Gastrocnemius medialis (tissue), 4 donors: ENCODE data around the gene FASTKD3.

Experiments
- POLR2A ChIP-seq, 2 donors: fragments of 450-650 bp; IDR thresholded peaks; one replicate each; pipeline ENCODE4 v1.6.1; 2017; ENCODE audit warnings: antibody characterized with exemption in 2 of 2, mild to moderate bottlenecking in 2 of 2, moderate library complexity in 2 of 2
- TF ChIP-seq, protein P1 (sequence below), 5 experiments: fragments of 450-650 bp in 3 of 5; fragments of 200-600 bp in 2 of 5; sonication (generic) in 2 of 5; IDR thresholded peaks in 4 of 5; conservative IDR thresholded peaks in 1 of 5; 1 replicate in 4 of 5; 2 replicates in 1 of 5; pipeline ENCODE4 v1.5.1; 2016 to 2019; ENCODE audit warnings: antibody characterized with exemption in 5 of 5, mild to moderate bottlenecking in 3 of 5, moderate library complexity in 3 of 5

DNA sequence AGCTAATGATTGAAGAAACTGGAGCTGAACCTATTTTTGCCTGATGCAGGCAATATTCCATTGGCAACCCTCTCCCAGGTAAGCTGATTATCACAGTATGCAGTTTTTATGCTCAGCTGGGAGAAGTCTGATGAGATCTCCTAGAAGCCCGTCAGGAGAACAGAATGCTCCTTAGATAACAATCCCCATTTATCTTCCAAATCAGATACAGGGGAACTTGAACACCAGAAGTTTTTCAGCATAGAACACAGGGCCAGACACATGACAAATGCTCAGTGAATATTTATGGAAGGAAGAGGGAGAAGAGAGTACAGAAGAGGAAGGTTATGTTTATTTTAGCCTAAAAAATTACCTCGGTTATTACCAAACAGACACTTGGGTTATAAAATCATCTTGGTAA lies 55.8 kb downstream of the FASTKD3 start:
- TF ChIP-seq, protein P1, sequence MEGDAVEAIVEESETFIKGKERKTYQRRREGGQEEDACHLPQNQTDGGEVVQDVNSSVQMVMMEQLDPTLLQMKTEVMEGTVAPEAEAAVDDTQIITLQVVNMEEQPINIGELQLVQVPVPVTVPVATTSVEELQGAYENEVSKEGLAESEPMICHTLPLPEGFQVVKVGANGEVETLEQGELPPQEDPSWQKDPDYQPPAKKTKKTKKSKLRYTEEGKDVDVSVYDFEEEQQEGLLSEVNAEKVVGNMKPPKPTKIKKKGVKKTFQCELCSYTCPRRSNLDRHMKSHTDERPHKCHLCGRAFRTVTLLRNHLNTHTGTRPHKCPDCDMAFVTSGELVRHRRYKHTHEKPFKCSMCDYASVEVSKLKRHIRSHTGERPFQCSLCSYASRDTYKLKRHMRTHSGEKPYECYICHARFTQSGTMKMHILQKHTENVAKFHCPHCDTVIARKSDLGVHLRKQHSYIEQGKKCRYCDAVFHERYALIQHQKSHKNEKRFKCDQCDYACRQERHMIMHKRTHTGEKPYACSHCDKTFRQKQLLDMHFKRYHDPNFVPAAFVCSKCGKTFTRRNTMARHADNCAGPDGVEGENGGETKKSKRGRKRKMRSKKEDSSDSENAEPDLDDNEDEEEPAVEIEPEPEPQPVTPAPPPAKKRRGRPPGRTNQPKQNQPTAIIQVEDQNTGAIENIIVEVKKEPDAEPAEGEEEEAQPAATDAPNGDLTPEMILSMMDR (IDR thresholded peaks at IDR 0.05 in 4 of 5, conservative IDR thresholded peaks at IDR 0.05 in 1 of 5): no peak
- TF ChIP-seq POLR2A (IDR thresholded peaks at IDR 0.05): no peak
